A375 (cell line): ENCODE data around the gene NUAK2. TPM values are rescaled to one million over a fixed set of nuclear protein-coding genes. Genes with fewer than 3 reads are reported as not detected.

Source experiments
- small RNA-seq: library from RNA; depleted of rRNA; stranded (forward); fragments of <200 nt; gene quantifications from one replicate; pipeline ENCODE3, GENCODE V24; 2014
- total RNA-seq: library from RNA; depleted of rRNA; stranded (reverse); fragments of >200 nt; shearing (Covaris generic); gene quantifications from 2 replicates; pipeline ENCODE4 v1.2.3, GENCODE V29; 2014; rRNA removed

NUAK2 gene
- total RNA-seq, result 7.2 and 8.6 TPM in 2 replicates

DNA sequence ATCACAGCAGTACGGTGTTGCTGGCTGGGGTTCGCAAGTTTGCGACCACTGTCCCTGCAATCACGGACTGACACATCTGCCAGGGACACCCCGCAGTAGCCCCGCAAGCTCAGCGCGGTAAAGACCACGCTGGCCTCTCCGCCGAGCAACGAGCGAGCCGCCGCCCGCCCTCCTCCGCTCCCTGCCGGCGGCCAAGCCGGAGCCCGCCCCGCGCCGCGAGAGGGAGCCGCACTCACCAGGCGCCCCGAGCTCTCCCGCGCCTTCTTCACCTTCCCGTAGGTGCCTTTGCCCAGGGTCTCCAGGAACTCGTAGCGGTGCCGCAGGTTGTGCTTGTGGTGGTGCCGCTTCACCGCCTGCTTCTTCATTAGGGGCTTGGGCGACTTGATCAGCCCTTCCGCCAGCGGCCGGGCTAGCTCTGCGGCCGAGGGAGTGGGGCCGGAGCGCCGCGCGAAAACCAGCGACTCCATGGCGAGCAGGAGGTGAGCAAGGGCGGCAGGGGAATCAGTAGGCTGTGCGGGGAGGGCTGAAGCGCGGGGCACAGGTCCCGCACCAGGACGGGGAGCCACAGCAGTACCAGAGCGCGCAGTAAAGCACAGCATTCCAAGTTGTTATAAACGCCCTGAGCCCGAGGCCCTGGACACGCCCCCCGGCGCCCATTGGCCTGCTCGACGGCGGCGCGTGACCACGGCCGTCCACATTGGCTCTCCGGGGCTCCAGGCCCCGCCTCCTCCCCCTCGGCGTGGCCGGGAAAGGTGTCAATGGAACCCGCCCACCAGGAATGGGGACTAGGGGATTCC, at the start of gene NUAK2:
TSS of gene NUAK2 (minus strand) at position 584 of the 797 bp plus-strand sequence. CDS start at position 467, 117 bp downstream.

DNA sequence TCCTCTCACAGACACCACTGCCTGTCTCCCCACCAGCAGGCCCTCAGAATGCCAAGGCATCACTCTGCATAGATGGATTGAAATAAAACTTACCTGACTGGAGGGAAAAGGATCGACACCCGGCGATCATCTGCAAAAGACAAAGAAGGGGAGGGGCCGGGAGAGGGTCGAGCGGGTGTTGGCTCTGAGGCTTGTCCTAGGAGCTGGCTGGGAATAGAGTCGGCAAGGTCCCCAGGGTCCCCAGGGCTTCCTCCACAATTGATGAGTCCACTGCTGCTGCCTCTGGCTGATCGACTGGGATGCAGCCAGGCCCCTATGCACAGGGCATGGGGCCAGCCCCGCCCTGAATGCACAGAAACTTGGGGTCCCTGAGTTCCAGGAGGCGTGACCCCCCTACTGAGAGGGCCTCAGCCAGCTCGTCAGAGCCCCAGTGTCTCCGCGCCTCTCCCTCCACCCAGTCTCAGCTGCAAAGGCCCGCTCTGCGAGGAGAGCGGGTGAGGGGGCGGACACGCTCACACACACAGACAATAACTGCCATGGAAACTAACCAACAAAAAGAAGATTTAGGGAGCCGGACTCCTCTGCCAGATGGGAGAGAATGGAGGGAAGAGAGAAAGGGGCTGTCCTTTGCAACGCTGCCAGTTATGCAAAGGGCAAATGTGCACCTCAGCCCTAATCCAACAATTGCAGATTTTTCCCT, 35.0 kb upstream of the NUAK2 start, which contains the start of gene KLHDC8A:
TSS of gene KLHDC8A (minus strand) at position 483 of the 700 bp plus-strand sequence. CDS start 13,318 bp downstream, outside the sequence.

Small RNAs within 50 kb of the gene (small RNA-seq; reads per million reads assigned to genes)
- not detected for gene SNRPGP10

Other genes starting within 250 kb of the NUAK2 start
- 1.8 and 2.1 TPM in 2 replicates for gene TMEM81, start 237.3 kb downstream of the NUAK2 start, total RNA-seq
- 15.2 and 17.7 TPM in 2 replicates for gene RBBP5, start 199.8 kb downstream of the NUAK2 start, total RNA-seq
- gene DSTYK, start 110.0 kb downstream of the NUAK2 start, total RNA-seq, result 5.2 and 5.4 TPM in 2 replicates
- gene TMCC2, start 93.8 kb downstream of the NUAK2 start, total RNA-seq, result 1.8 and 2.1 TPM in 2 replicates
- 0.05 and 0.19 TPM in 2 replicates for gene KLHDC8A, start 35.2 kb upstream of the NUAK2 start, total RNA-seq
- gene LEMD1, start 100.3 kb upstream of the NUAK2 start, total RNA-seq, result 6.8 and 8.6 TPM in 2 replicates
- 2.9 and 3.2 TPM in 2 replicates for gene BLACAT1, start 134.3 kb upstream of the NUAK2 start, total RNA-seq
- gene CDK18, start 182.9 kb upstream of the NUAK2 start, total RNA-seq, result 4.1 and 6.6 TPM in 2 replicates